ENCODE measurements around the gene SLC25A51.

The SLC25A51 gene

GRCh38 chr9:37862530-37862929 lies 41.4 kb downstream of the SLC25A51 start:
- no peak for DNase-seq (ENCODE audit: extremely low spot score, insufficient read length, low read depth)
- FAIRE-seq, result no peak

GRCh38 chr9:37859043-37859442 lies 44.9 kb downstream of the SLC25A51 start:
- FAIRE-seq, result no peak
- DNase-seq (ENCODE audit: extremely low spot score, insufficient read length, low read depth), result no peak

GRCh38 chr9:37856551-37856950 lies 47.4 kb downstream of the SLC25A51 start:
- FAIRE-seq, result no peak
- no peak for DNase-seq (ENCODE audit: extremely low spot score, insufficient read length, low read depth)

GRCh38 chr9:37852222-37852621 lies 51.7 kb downstream of the SLC25A51 start:
- FAIRE-seq, result no peak
- DNase-seq (ENCODE audit: extremely low spot score, insufficient read length, low read depth), result no peak

GRCh38 chr9:37840560-37841194 lies 63.2 kb downstream of the SLC25A51 start:
- FAIRE-seq, result no peak

GRCh38 chr9:37839496-37840461 lies 64.1 kb downstream of the SLC25A51 start:
- no peak for FAIRE-seq

More at GRCh38 chr9:37840560-37841194, 63.2 kb downstream of the SLC25A51 start:
- no peak for DNase-seq (ENCODE audit: extremely low spot score, insufficient read length, low read depth)

More at GRCh38 chr9:37839496-37840461, 64.1 kb downstream of the SLC25A51 start:
- DNase-seq (ENCODE audit: extremely low spot score, insufficient read length, low read depth), result no peak
